ENCODE data around the gene CTNNA3. TPM values are rescaled to one million over a fixed set of nuclear protein-coding genes. Genes with fewer than 3 reads are reported as not detected.

Gene CTNNA3
- total RNA-seq, 4 donors from 2014 or later, result 1.5 to 9.8 (median 4.3) TPM

- DNase-seq, result no peak
- H3K9me3 ChIP-seq, result no peaks in the 10 kb centered on the region
- no peaks in the 10 kb centered on the region for H3K4me1 ChIP-seq
- TF ChIP-seq CTCF (IDR thresholded peaks at IDR 0.05) (no peak), POLR2A (IDR thresholded peaks at IDR 0.05) (no peak)
- no peak overlapping the region for H3K4me3 ChIP-seq
- H3K27me3 ChIP-seq, result no peaks in the 10 kb centered on the region
- H3K36me3 ChIP-seq, result no peaks in the 10 kb centered on the region
- intact Hi-C loops (cut with DNase I; ENCODE audit: low total_unique reads), result no loop called here
- no peak overlapping the region for H3K27ac ChIP-seq
These were observed 83.1 kb downstream of the CTNNA3 start for GRCh38 chr10:67612577-67613537.

- intact Hi-C loops (cut with DNase I; ENCODE audit: low total_unique reads), result no loop called here
- TF ChIP-seq CTCF (IDR thresholded peaks at IDR 0.05), result no peak
- no peak for TF ChIP-seq POLR2A (IDR thresholded peaks at IDR 0.05)
- H3K4me3 ChIP-seq, result no peak overlapping the region
- DNase-seq, result no peak
- H3K36me3 ChIP-seq, result no peaks in the 10 kb centered on the region
- H3K4me1 ChIP-seq, result no peaks in the 10 kb centered on the region
- no peak overlapping the region for H3K27ac ChIP-seq
- no peaks in the 10 kb centered on the region for H3K9me3 ChIP-seq
- no peaks in the 10 kb centered on the region for H3K27me3 ChIP-seq
These were observed 83.8 kb downstream of the CTNNA3 start for GRCh38 chr10:67612176-67612575.

- Histone ChIP-seq H3K4me1 (no peaks in the 10 kb centered on the region), H3K36me3 (no peaks in the 10 kb centered on the region), H3K27me3 (no peaks in the 10 kb centered on the region), H3K27ac (no peak overlapping the region), H3K9me3 (no peaks in the 10 kb centered on the region), H3K4me3 (no peak overlapping the region)
- DNase-seq, result no peak
- intact Hi-C loops (cut with DNase I; ENCODE audit: low total_unique reads), result no loop called here
- no peak for TF ChIP-seq POLR2A (IDR thresholded peaks at IDR 0.05)
- no peak for TF ChIP-seq CTCF (IDR thresholded peaks at IDR 0.05)
These were observed 85.8 kb downstream of the CTNNA3 start for GRCh38 chr10:67609996-67610793.

GRCh38 chr10:67608001-67608400 lies 88.0 kb downstream of the CTNNA3 start:
- Histone ChIP-seq H3K9me3 (no peaks in the 10 kb centered on the region), H3K4me1 (no peaks in the 10 kb centered on the region), H3K27ac (no peak overlapping the region), H3K36me3 (no peaks in the 10 kb centered on the region), H3K27me3 (no peaks in the 10 kb centered on the region), H3K4me3 (no peak overlapping the region)
- no peak for DNase-seq
- TF ChIP-seq POLR2A (IDR thresholded peaks at IDR 0.05), result no peak
- TF ChIP-seq CTCF (IDR thresholded peaks at IDR 0.05), result no peak
- intact Hi-C loops (cut with DNase I; ENCODE audit: low total_unique reads), result no loop called here

GRCh38 chr10:67607472-67607871 lies 88.5 kb downstream of the CTNNA3 start:
- DNase-seq, result no peak
- Histone ChIP-seq H3K9me3 (no peaks in the 10 kb centered on the region), H3K4me3 (no peak overlapping the region), H3K4me1 (no peaks in the 10 kb centered on the region), H3K27ac (no peak overlapping the region), H3K27me3 (no peaks in the 10 kb centered on the region), H3K36me3 (no peaks in the 10 kb centered on the region)
- no peak for TF ChIP-seq CTCF (IDR thresholded peaks at IDR 0.05)
- no peak for TF ChIP-seq POLR2A (IDR thresholded peaks at IDR 0.05)
- intact Hi-C loops (cut with DNase I; ENCODE audit: low total_unique reads), result no loop called here

Data from uterus (tissue), 4 donors.